Nephron progenitor cell (in vitro differentiated cells): ENCODE data around the gene CDC25A.

ENCODE experiments used
- DNase-seq: peaks from one replicate; pipeline ENCODE4 v3.0.0; 2021
- H3K27ac Mint-ChIP-seq: 2 replicates; pipeline ENCODE4 v1.8.0; 2021; ENCODE audit warnings: mild to moderate bottlenecking, moderate library complexity, mixed read lengths
- H3K27me3 Mint-ChIP-seq: 2 replicates; pipeline ENCODE4 v1.8.0; 2021; ENCODE audit warnings: mild to moderate bottlenecking, low read depth, mixed read lengths; ENCODE audit not compliant: poor library complexity
- H3K36me3 Mint-ChIP-seq: 2 replicates; pipeline ENCODE4 v1.8.0; 2021; ENCODE audit warnings: low read depth, mixed read lengths
- H3K4me1 Mint-ChIP-seq: 2 replicates; pipeline ENCODE4 v1.8.0; 2021; ENCODE audit warnings: mixed read lengths
- H3K4me3 Mint-ChIP-seq: 2 replicates; pipeline ENCODE4 v1.8.0; 2021; ENCODE audit warnings: mild to moderate bottlenecking, moderate library complexity, mixed read lengths
- H3K9me3 Mint-ChIP-seq: 2 replicates; pipeline ENCODE4 v1.8.0; 2021; ENCODE audit warnings: mild to moderate bottlenecking, moderate library complexity, mixed read lengths
- CTCF ChIP-seq: fragments of 200-600 bp; sonication (generic); IDR thresholded peaks from 2 replicates; pipeline ENCODE4 v1.5.0; 2021; ENCODE audit warnings: antibody characterized with exemption

The CDC25A gene

GRCh38 chr3:48140336-48140757 lies 47.9 kb downstream of the CDC25A start:
- no peaks in the 10 kb centered on the region for H3K36me3 Mint-ChIP-seq
- TF ChIP-seq CTCF = no peak
- H3K4me3 Mint-ChIP-seq = no peak overlapping the region
- DNase-seq = no peak
- H3K4me1 Mint-ChIP-seq = peaks cover 6% of the 10 kb centered on the region
- H3K27ac Mint-ChIP-seq = peak overlapping the region; percentile 20
- H3K27me3 Mint-ChIP-seq = peaks cover 7% of the 10 kb centered on the region
- H3K9me3 Mint-ChIP-seq = peaks cover 6% of the 10 kb centered on the region

DNA sequence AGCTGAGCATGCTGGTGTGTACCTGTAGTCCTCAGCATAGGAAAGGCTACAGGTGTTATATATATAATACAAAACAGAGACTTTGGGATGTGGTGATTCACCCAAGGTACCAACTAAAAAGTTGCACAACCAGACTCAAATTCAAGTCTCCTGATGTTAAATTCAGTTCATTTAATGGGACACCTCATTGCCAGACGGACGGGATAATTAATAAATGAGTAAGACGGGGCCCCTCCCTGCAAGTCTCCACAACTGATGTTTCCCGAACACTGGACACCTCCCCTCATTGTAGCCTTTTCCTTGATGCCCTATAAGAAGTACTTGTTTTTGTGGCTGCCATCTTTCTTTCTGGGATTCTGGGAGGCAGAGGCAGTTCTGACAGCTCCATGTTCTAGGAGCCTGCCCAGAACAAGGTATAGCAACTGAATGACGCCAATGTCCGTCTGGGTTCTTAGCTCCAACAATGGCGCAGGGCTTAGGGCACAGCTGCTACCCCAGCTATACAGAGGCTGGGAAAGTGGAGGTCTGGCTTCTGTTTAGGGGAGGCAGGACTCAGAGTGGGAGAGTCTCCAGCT lies 50.7 kb downstream of the CDC25A start:
- peaks cover 6% of the 10 kb centered on the region for H3K9me3 Mint-ChIP-seq
- peaks cover 7% of the 10 kb centered on the region for H3K27me3 Mint-ChIP-seq
- no peak for TF ChIP-seq CTCF
- no peaks in the 10 kb centered on the region for H3K36me3 Mint-ChIP-seq
- no peak overlapping the region for H3K27ac Mint-ChIP-seq
- no peak for DNase-seq
- peaks cover 6% of the 10 kb centered on the region for H3K4me1 Mint-ChIP-seq
- H3K4me3 Mint-ChIP-seq = no peak overlapping the region

DNA sequence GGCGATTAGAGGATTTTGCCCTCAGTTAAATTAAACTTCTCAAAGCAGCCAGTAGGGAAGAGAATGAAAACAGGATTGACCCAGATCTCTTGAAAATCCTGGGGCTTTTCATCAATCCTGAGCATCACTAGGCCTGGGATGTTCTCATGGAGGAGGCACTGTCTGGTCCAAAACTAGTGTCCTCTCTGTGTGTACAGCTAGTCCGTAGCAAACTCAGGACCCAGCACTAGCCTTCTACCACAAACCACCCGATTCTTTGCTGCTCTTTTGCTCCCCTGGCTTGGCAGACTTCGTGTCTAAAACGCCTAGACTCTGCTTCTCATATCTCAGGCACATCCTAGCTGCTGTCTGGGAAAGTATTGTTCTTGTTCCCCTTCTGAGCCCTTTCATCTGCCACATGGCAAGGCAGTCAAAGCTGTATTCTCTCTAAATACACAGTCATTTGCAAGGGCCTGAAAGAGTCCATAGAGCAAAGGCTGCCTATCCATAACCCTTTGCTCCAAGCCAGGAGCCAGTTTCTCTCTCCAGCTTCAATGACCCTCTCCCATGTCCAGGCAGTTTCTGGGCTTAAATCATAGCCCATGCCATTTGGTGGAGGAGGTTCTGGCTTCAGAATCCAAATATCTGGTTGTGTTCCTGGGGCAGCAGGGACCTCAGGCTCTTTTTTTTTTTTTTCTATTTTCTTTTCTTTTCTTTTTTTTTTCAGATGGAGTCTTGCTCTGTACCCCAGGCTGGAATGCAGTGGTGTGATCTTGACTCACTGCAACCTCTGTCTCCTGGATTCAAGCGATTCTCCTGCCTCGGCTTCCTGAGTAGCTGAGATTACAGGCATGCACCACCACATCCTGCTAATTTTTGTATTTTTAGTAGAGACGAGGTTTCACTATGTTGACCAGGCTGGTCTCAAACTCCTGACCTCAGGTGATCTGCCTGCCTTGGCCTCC lies 52.4 kb downstream of the CDC25A start:
- DNase-seq = no peak

GRCh38 chr3:48130321-48130904 lies 57.8 kb downstream of the CDC25A start:
- peaks cover 1% of the 10 kb centered on the region for H3K27me3 Mint-ChIP-seq
- no peak for TF ChIP-seq CTCF
- H3K36me3 Mint-ChIP-seq = no peaks in the 10 kb centered on the region
- peak overlapping the region; percentile 85 for H3K27ac Mint-ChIP-seq
- H3K4me1 Mint-ChIP-seq = peaks cover 20% of the 10 kb centered on the region
- no peaks in the 10 kb centered on the region for H3K9me3 Mint-ChIP-seq
- H3K4me3 Mint-ChIP-seq = no peak overlapping the region
- no peak for DNase-seq

More for the DNA sequence above, 52.4 kb downstream of the CDC25A start:
- Mint-ChIP-seq H3K27me3 (peaks cover 7% of the 10 kb centered on the region), H3K36me3 (no peaks in the 10 kb centered on the region), H3K4me3 (no peak overlapping the region), H3K27ac (peak overlapping the region; percentile 89), H3K9me3 (peaks cover 6% of the 10 kb centered on the region), H3K4me1 (peaks cover 11% of the 10 kb centered on the region)
- no peak for TF ChIP-seq CTCF

GRCh38 chr3:48129921-48130320 lies 58.3 kb downstream of the CDC25A start:
- H3K27ac Mint-ChIP-seq = peak overlapping the region; percentile 85
- no peak overlapping the region for H3K4me3 Mint-ChIP-seq
- no peaks in the 10 kb centered on the region for H3K9me3 Mint-ChIP-seq
- TF ChIP-seq CTCF = no peak
- peaks cover 3% of the 10 kb centered on the region for H3K27me3 Mint-ChIP-seq
- H3K36me3 Mint-ChIP-seq = no peaks in the 10 kb centered on the region
- no peak for DNase-seq
- H3K4me1 Mint-ChIP-seq = peaks cover 20% of the 10 kb centered on the region
